Bronchus fibroblast of lung (primary cell): Measurements from ENCODE around the gene CSHL1. TPM values are rescaled to one million over a fixed set of nuclear protein-coding genes. Genes with fewer than 3 reads are reported as not detected.

Source experiments
- total RNA-seq: library from RNA; depleted of rRNA; stranded (reverse); fragments of >200 nt; gene quantifications from 2 replicates; pipeline ENCODE4 v1.2.3, GENCODE V29; 2015

Gene CSHL1
- not detected in 2 replicates for total RNA-seq

GRCh38 chr17:63911041-63911635 is at the start of gene CSHL1:
CSHL1 (minus strand) TSS chr17:63911258; CDS start chr17:63911196, 62 bp downstream.

DNA sequence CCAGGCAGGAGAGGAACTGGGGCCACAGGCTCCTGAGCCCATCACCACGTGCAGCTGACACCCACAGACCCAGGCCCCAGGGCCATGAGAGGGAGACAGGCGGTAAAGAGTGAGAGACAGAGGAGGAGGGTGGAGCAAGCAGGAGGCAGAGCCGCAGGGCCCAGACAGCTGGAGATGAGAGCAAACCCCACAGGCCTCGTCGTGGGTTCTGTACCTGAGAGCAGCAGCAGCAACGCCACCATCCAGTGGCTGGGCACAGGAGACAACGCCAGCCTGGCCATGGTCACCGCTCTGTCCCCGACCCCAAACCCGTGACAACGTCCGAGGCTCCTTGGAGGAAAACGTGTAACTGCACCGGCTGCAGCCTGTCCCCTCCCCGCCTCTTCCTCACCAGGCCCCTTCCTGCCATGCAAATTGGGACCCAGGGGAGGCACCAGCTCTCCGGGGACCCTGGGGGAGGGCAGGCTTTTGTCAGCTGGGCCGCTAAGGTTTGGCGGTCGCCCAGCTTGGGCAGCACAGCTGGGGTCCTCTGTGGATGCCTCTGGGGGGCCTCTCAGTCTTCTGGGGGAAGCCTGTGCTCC is 21.0 kb upstream of the CSHL1 start, which contains the start of gene CD79B:
CD79B (minus strand) TSS at position 351 of the 581 bp plus-strand sequence; CDS start at position 281, 70 bp downstream.

GRCh38 chr17:63918789-63919305 is 7.8 kb upstream of the CSHL1 start, which contains the start of gene GH1:
GH1 (minus strand) TSS chr17:63918839; CDS start chr17:63918776, 63 bp downstream.

GRCh38 chr17:63896524-63897354 is 14.3 kb downstream of the CSHL1 start, which contains the start of gene CSH1:
CSH1 (minus strand) TSS chr17:63896574; CDS start chr17:63896511, 63 bp downstream.

GRCh38 chr17:63881935-63882601 is 29.0 kb downstream of the CSHL1 start, which contains the start of gene GH2:
GH2 (minus strand) TSS chr17:63881944; CDS start chr17:63881801, 143 bp downstream.

GRCh38 chr17:63873577-63873976 is 37.5 kb downstream of the CSHL1 start, which contains the start of gene CSH2:
CSH2 (minus strand) TSS chr17:63873677; CDS start chr17:63873614, 63 bp downstream.

Other genes starting within 250 kb of the CSHL1 start
- gene LIMD2, start 211.1 kb downstream of the CSHL1 start, total RNA-seq, result 24.4 and 31.3 TPM in 2 replicates
- gene STRADA, start 169.5 kb downstream of the CSHL1 start, total RNA-seq, result 18.8 and 22.6 TPM in 2 replicates
- 20.3 and 22.6 TPM in 2 replicates for gene CCDC47, start 137.7 kb downstream of the CSHL1 start, total RNA-seq
- gene DDX42, start 137.1 kb downstream of the CSHL1 start, total RNA-seq, result 27.9 and 31.2 TPM in 2 replicates
- gene PSMC5, start 83.8 kb downstream of the CSHL1 start, total RNA-seq, result 64.2 and 92.2 TPM in 2 replicates
- 36.7 and 50.5 TPM in 2 replicates for gene FTSJ3, start 83.6 kb downstream of the CSHL1 start, total RNA-seq
- 106 and 111 TPM in 2 replicates for gene SMARCD2, start 68.6 kb downstream of the CSHL1 start, total RNA-seq
- gene CSH2, start 37.6 kb downstream of the CSHL1 start, total RNA-seq, result not detected in 2 replicates
- not detected in 2 replicates for gene GH2, start 29.3 kb downstream of the CSHL1 start, total RNA-seq
- gene CSH1, start 14.7 kb downstream of the CSHL1 start, total RNA-seq, result not detected in 2 replicates
- not detected in 2 replicates for gene GH1, start 7.6 kb upstream of the CSHL1 start, total RNA-seq
- gene CD79B, start 21.1 kb upstream of the CSHL1 start, total RNA-seq, result not detected in 2 replicates
- under 0.01 and 0.59 TPM in 2 replicates for gene SCN4A, start 61.7 kb upstream of the CSHL1 start, total RNA-seq
- 0.30 TPM in 1 of 2 replicates, not detected in the other for gene PRR29, start 87.1 kb upstream of the CSHL1 start, total RNA-seq
- gene ICAM2, start 109.4 kb upstream of the CSHL1 start, total RNA-seq, result 1.3 and 1.8 TPM in 2 replicates
- 3.5 and 4.8 TPM in 2 replicates for gene ERN1, start 218.9 kb upstream of the CSHL1 start, total RNA-seq